ENCODE results near the gene PKD1L1. TPM values are rescaled to one million over a fixed set of nuclear protein-coding genes. Genes with fewer than 3 reads are reported as not detected.
A peak's percentile ranks its signal among the peaks of the same experiment; 100 is the strongest.
"Not testable (repeated sequence)": the region's sequence is repeated elsewhere in the genome, so short reads cannot be mapped to it uniquely, and the experiment has no call there.

Gene PKD1L1
- total and polyA plus RNA-seq, 7 donors: 0.16 to 1.2 (median 0.63) TPM; not detected in 1

- intact Hi-C loops (cut with DNase I): no loop called here
- TF ChIP-seq EP300 (IDR thresholded peaks at IDR 0.05): no peak
- no peak for TF ChIP-seq POLR2AphosphoS5 (IDR thresholded peaks at IDR 0.05)
- no peak for TF ChIP-seq CTCF (IDR thresholded peaks at IDR 0.05)
- no peak for TF ChIP-seq POLR2A (IDR thresholded peaks at IDR 0.05)
- Histone ChIP-seq H3K36me3 (no peaks in the 10 kb centered on the region), H3K27me3 (no peaks in the 10 kb centered on the region), H3K4me3 (no peak overlapping the region), H3K9me3 (no peaks in the 10 kb centered on the region), H3K4me1 (no peaks in the 10 kb centered on the region), H3K27ac (peak overlapping the region in 1 of 4 donors; percentile 35)
- no peak for DNase-seq
- 94 to 97% methylated on average over 4 of the region's 4 CpGs for WGBS, 2 donors
Measured at GRCh38 chr7:47756636-47757035, 191.6 kb downstream of the PKD1L1 start.

GRCh38 chr7:47755248-47755647 is 193.0 kb downstream of the PKD1L1 start:
- Histone ChIP-seq H3K9me3 (no peaks in the 10 kb centered on the region), H3K36me3 (no peaks in the 10 kb centered on the region), H3K27me3 (no peaks in the 10 kb centered on the region), H3K27ac (no peak overlapping the region), H3K4me1 (no peaks in the 10 kb centered on the region), H3K4me3 (no peak overlapping the region)
- 58 to 63% methylated on average over 3 of the region's 3 CpGs for WGBS, 2 donors
- TF ChIP-seq POLR2AphosphoS5 (IDR thresholded peaks at IDR 0.05) (no peak), CTCF (IDR thresholded peaks at IDR 0.05) (no peak), POLR2A (IDR thresholded peaks at IDR 0.05) (no peak), EP300 (IDR thresholded peaks at IDR 0.05) (no peak)
- intact Hi-C loops (cut with DNase I): no loop called here
- DNase-seq: no peak

DNA sequence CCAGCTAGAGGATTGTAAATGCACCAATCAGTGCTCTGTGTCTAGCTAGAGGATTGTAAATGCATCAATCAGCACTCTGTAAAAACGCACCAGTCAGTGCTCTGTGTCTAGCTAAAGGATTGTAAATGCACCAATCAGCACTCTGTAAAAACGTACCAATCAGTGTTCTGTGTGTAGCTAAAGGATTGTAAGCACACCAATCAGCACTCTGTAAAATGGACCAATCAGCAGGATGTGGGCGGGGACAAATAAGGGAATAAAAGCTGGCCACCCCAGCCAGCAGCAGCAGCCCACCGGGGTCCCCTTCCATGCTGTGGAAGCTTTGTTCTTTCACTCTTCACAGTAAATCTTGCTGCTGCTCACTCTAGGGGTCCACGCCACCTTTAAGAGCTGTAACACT is 196.5 kb downstream of the PKD1L1 start:
- H3K36me3 ChIP-seq; H3K4me3 ChIP-seq; H3K27me3 ChIP-seq; H3K27ac ChIP-seq; H3K9me3 ChIP-seq; DNase-seq; intact Hi-C loops (cut with DNase I); H3K4me1 ChIP-seq: not testable (repeated sequence)
- WGBS, 2 donors: 71 to 75% methylated on average over 5 of the region's 5 CpGs

- Histone ChIP-seq H3K4me3 (no peak overlapping the region), H3K4me1 (no peaks in the 10 kb centered on the region), H3K27ac (no peak overlapping the region), H3K9me3 (no peaks in the 10 kb centered on the region), H3K27me3 (no peaks in the 10 kb centered on the region), H3K36me3 (no peaks in the 10 kb centered on the region)
- TF ChIP-seq POLR2A (IDR thresholded peaks at IDR 0.05): no peak
- no peak for TF ChIP-seq POLR2AphosphoS5 (IDR thresholded peaks at IDR 0.05)
- TF ChIP-seq CTCF (IDR thresholded peaks at IDR 0.05): no peak
- TF ChIP-seq EP300 (IDR thresholded peaks at IDR 0.05): no peak
- WGBS, 2 donors: 46 to 63% methylated on average over 5 of the region's 5 CpGs
- intact Hi-C loops (cut with DNase I): no loop called here
- no peak for DNase-seq
Measured at GRCh38 chr7:47751043-47751442, 197.2 kb downstream of the PKD1L1 start.

DNA sequence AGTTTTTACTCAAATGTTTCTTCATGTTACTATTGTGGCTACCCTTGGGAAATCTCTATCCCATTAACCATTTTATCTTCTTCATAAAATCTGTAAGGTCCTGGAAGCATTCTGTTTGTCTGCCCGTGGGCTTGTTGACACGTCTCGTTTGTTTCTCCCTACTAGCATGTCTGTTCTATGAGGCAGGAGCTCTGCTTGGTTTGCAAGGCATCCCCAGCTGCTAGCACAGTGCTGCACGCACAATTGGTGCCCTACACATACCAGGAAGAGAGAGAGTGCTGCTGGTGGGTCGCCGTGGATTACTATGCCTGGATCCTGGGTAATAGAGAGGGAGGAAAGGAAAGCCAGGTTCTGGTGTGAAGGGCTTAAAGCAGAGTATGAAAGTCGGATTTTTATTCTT is 200.2 kb downstream of the PKD1L1 start:
- Histone ChIP-seq H3K27ac (no peak overlapping the region), H3K4me1 (no peaks in the 10 kb centered on the region), H3K4me3 (no peak overlapping the region), H3K9me3 (no peaks in the 10 kb centered on the region), H3K27me3 (no peaks in the 10 kb centered on the region), H3K36me3 (no peaks in the 10 kb centered on the region)
- TF ChIP-seq EP300 (IDR thresholded peaks at IDR 0.05) (no peak), CTCF (IDR thresholded peaks at IDR 0.05) (no peak), POLR2AphosphoS5 (IDR thresholded peaks at IDR 0.05) (no peak), POLR2A (IDR thresholded peaks at IDR 0.05) (no peak)
- intact Hi-C loops (cut with DNase I): no loop called here
- WGBS, 2 donors: 81 to 86% methylated on average over 7 of the region's 7 CpGs
- DNase-seq: no peak

Measured in sigmoid colon (tissue), 7 donors.